ENCODE results near the gene THSD7B.
"Not testable (repeated sequence)": the region's sequence is repeated elsewhere in the genome, so short reads cannot be mapped to it uniquely, and the experiment has no call there.

THSD7B gene

DNA sequence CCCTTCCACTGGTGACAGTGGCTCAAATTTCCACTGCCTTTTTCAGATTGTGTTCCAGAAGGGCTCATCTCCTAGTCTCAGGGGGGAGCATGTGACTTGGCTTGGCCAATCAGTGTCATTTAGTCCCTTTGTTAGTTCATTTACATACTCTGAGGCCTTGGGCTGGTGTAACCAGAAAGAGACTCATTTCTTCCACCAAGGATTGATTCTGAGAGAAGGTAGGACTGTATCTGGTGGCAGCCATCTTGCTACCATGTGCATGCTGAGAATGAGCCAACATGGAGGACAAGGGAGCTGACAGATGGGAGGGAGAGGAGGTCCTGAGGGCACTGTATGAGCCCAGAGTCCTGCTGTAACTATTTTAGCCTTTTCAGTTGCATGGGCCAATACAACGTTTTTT lies 191.7 kb downstream of the THSD7B start:
- no peak for DNase-seq (ENCODE audit: low spot score)

DNA sequence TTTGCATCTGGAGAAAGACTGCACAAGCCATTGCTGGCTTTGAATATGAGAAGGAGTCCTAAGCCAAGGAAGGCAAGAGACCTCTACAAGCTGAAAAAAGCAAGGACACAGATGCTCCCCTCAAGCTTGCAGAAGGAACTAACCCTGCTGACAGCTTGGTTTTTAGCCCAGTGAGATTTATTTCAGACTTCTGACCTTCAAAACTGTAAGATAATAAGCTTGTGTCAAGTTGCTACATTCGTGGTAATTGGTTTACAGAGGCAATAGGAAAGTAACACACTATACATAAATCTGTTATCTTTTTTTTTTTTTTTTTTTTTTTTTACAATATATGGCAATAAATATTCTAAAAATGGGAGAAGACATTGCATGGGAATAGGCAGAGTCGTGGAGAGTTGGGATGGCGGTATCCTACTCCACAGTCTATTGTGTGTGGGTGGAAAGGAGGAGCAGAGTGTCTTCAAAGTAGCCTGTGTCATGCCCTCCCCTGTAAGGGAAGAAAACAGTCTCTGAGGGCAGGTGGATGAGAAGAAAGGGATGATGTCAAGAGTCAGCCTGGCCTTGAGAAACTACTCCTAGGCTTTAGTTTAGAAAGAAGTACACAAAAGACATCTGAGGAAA lies 196.9 kb downstream of the THSD7B start:
- no peak for DNase-seq (ENCODE audit: low spot score)

- DNase-seq (ENCODE audit: low spot score): no peak
Measured at GRCh38 chr2:136966485-136966884, 201.1 kb downstream of the THSD7B start.

GRCh38 chr2:136980303-136980702 lies 215.0 kb downstream of the THSD7B start:
- no peak for DNase-seq (ENCODE audit: low spot score)

- not testable (repeated sequence) for DNase-seq (ENCODE audit: low spot score)
Measured at GRCh38 chr2:136981689-136982088, 216.3 kb downstream of the THSD7B start.

DNA sequence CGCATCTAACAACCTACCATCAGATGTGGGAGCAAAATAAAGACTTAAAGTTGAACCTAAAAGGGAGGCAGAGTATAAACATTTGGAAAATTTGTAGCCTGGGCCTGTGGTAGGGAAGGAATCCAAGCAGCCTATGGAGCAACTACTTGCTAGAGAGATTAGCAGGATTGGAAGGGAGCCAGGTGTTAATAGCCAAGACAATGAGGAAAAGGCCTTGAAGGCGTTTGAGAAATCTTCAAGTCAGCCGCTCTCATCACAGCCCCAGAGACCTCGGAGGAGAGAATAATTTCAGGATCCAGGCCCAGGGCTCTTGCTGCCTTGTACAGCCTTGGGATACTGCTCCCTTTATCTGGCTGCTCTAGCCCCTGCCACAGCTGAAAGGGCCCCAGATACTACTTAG lies 219.7 kb downstream of the THSD7B start:
- DNase-seq (ENCODE audit: low spot score): no peak

DNA sequence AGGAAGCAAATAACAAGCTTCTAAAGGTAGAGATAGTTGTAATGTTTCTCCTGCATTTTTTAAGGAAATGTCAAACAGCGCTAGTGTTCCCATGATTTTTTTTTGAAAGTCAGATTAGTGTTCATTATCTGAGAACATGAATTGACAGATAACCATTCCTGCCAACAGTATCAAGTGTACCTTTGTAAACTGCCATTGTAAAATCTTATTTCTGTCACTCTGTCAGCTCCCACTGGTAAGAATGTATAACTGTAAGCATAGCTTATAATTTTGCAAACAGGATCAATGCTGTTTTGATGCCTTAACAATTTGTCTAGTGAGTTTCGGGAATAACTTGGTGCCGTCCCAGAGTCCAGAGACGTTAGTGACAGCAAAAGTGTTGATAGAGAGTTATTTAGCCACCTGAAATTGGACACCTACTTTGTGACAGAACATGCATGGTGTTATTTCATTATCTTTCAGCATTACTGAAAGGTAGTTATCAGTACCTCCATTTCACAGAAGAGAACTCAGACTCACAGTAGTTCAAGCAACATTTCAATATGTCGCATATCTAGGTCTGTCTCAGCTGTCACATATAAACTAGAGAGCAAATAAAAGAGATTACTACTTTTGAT lies 221.4 kb downstream of the THSD7B start:
- DNase-seq (ENCODE audit: low spot score): no peak

DNA sequence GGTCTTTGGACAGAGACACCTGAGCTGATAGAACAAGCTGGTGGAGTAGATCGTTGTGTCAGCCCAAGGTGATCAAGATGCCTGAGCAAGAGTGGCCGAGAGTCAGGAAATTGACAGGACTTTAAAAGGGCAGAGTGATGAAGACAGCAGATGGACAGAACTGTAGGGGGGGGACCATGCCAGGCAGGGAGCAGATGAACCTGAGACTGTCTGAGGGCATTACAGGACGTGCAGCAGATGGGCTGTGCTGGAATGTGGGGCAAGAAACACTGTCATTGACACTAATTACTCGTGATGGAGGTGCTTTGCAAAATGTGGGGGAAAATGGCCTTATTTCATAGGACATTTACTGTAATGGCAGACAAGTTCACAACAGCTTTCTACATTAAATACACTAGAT lies 225.0 kb downstream of the THSD7B start:
- no peak for DNase-seq (ENCODE audit: low spot score)

DNA sequence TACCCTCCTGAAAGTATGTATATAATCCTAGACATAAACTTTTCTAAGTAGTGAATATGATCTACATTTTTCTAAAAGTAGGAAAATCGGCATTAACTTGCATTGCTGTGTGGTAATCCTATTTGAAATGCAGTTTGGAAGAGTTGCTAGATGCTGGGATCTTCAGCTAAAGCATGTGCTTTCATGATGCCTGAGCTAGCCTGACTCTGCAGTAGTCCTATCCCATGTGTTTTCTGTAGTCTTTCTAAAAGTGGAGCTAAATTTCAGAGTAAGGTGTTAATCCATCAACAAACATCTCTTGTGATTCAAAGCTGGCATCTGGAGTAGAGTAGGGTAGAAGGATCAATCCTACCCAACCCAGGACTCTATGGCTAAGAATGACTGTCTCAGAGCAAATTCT lies 229.4 kb downstream of the THSD7B start:
- no peak for DNase-seq (ENCODE audit: low spot score)

DNA sequence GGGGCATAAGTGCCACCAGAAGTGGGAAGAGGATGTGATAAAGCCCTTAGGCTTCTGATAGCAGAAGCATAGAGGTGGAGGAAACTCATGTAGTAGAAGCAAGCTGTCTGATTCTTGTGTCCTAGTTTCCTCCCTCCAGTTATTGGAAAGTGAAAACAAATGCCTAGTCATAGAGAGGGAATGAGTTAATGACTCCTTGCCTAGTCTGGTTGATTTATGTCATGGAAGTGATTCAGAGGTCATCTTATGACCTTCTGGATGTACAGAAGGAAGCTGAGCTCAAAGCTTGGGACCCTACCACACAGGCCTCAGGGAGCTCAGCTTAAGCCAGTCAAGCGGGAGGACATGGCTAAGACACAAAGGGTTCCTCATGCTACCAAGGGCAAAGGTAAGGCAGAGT lies 232.2 kb downstream of the THSD7B start:
- DNase-seq (ENCODE audit: low spot score): no peak

DNA sequence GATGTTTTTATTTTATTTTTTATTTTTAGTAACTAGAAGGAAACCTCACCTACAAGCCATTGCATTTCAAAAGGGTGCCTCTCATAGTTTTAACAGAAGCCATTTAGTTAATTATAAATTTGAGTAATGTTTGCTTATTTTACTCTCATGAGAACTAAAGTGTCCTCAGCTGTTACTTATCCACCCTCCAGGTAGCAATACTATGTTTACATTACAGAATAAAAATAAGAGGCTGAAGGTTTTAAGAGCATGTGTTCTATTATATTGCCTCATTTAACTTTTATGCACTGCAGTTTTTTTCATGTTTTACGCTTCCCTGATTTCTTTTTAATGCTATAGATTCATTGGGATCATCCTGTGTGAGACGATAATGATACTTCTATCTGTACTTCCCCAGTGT lies 235.5 kb downstream of the THSD7B start:
- no peak for DNase-seq (ENCODE audit: low spot score)

DNA sequence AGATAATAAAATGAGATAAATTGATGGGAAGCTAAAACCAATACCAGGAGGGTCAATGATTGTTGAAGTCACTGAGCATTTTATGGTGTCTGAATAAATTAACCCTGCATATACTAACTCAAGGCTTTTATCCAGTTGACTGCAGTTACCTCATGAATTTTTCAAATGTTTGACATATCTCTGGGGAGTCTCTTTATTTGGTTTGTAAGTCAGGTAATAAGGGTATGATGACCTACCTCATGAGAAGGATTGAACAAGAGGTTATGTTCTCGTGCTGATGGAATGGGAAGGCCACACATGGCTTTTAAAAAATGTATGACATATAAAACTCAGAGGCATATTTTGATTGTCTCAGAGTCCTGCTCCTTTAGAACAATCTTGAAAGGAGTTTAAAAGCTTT lies 237.6 kb downstream of the THSD7B start:
- DNase-seq (ENCODE audit: low spot score): no peak

- DNase-seq (ENCODE audit: low spot score): no peak
Measured at GRCh38 chr2:137005210-137005609, 239.9 kb downstream of the THSD7B start.

GRCh38 chr2:137007938-137008337 lies 242.6 kb downstream of the THSD7B start:
- DNase-seq (ENCODE audit: low spot score): no peak

- no peak for DNase-seq (ENCODE audit: low spot score)
Measured at GRCh38 chr2:137009953-137010352, 244.6 kb downstream of the THSD7B start.

- DNase-seq (ENCODE audit: low spot score): no peak
Measured at GRCh38 chr2:137020452-137021196, 255.3 kb downstream of the THSD7B start.

GRCh38 chr2:137021763-137022162 lies 256.4 kb downstream of the THSD7B start:
- no peak for DNase-seq (ENCODE audit: low spot score)

DNA sequence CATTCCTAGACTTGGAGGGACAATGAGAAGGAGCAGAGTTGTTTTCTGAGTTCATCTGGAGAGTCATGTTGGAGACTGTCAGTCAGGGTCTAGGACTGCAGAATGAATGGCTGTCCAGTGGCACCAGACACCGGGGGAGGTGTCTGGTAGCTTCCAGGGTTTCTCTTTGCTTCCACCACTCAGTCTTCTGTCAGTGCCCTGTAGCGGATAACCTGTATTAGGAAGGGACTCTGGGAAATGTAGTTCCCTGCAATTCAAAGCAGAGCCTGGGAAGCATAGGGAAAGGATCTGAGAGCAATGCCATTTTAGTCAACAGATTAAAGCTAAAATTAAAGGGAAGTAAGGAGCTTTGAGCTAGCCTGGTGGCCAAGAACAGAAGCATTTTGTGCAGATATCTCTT lies 257.9 kb downstream of the THSD7B start:
- no peak for DNase-seq (ENCODE audit: low spot score)

GRCh38 chr2:137031731-137032130 lies 266.4 kb downstream of the THSD7B start:
- DNase-seq (ENCODE audit: low spot score): no peak

DNA sequence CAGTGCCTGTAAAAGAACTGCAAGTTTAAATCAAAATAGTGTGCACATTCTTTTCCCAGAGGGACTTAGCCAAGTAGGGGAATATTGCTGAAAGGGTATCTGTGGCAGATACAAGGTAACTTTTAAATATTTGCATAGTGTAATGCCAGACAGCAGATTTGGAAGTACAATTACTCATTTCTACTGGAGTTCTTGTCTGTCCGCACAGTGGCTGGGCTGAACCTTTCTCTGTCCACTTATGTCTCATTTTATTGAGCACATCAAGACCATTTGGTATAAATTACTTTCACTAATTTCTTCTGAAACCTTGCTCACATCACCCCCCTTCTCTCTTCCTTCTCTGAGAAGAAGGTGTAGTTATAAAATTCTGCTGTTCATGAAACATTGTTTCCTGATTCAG lies 271.3 kb downstream of the THSD7B start:
- no peak for DNase-seq (ENCODE audit: low spot score)

DNA sequence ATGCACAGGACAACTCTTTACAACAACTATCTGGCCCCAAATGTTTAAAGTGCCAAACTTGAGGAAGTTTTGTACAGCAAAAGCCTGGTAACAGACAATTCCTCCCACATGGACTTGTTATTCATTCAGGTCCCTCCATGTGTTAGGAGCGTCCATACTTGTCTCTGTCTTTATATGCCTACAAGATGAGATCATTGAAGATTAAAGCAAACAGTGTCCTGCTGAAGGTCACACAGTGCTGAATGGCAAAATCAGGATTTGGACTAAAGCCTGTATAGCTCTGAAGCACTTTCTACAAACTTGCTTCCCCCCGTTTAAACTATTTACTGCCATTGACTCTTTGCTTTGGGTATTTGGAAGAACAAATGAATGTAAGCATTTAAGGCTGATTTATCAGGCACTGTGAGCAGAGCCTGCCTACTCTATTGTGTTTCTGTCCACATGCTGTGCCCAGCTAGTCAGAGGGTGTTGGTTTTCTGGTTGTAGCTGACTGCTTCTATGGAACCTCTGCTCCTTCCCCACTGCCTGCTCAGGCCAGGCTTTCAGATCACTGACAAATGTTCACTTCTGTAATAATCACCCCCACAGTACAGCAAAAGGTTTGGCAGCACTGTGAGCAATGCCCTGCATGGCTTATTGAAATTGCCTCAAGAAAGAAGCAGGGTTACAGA lies 274.3 kb downstream of the THSD7B start:
- DNase-seq (ENCODE audit: low spot score): no peak

- no peak for DNase-seq (ENCODE audit: low spot score)
Measured at GRCh38 chr2:137047369-137047768, 282.0 kb downstream of the THSD7B start.

DNA sequence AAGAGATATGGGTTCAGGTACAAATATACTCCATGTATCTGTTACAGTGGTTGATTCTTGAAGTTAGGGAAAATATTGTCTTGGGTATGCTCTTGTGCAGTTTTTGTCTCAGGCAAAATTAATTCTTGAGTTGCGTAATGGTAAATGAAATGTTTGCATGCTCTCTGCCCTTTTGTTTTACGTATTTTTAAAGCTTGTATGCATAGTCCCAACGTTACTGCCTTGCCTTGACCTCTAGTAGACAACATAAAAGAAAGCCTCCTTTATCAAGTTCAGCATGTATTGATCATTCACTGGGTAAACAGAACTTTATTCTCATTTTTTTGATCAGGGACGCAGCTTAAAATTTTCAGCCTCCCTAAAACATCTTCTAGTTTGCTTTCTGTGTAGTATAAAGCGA lies 283.1 kb downstream of the THSD7B start:
- DNase-seq (ENCODE audit: low spot score): no peak

Data from CD4-positive, alpha-beta T cell treated with Interleukin-15 for 4 hours (primary cell).